CD4-positive, alpha-beta memory T cell (primary cell): Measurements from ENCODE around the gene KSR1. TPM values are rescaled to one million over a fixed set of nuclear protein-coding genes. Genes with fewer than 3 reads are reported as not detected.

Experiments used
- CTCF ChIA-PET: fragments of 350-600 bp; sonication (Branson Sonifier 250); formaldehyde crosslinking; loops from one replicate; lab custom pipeline; 2021; ENCODE audit warnings: inconsistent platforms; ENCODE audit not compliant: partially characterized antibody; lab: Charles Lee
- POLR2A ChIA-PET: fragments of 350-600 bp; sonication (Branson Sonifier 250); formaldehyde crosslinking; loops from one replicate; lab custom pipeline; 2021; ENCODE audit not compliant: partially characterized antibody; lab: Charles Lee
- DNase-seq, 5 donors: peaks; one replicate each; pipeline versions ENCODE4 v3.0.0 to v3.0.0-alpha.2; 2020 to 2022; ENCODE audit warnings: mixed read lengths in 1 of 5
- H3K27ac ChIP-seq: one replicate; pipeline ENCODE4 v1.7.0; 2013; ENCODE audit warnings: low read depth, low read length
- H3K27me3 ChIP-seq: 2 replicates; pipeline ENCODE4 v1.7.0; 2013; ENCODE audit warnings: mild to moderate bottlenecking, low read length, moderate library complexity; ENCODE audit not compliant: insufficient read depth
- H3K36me3 ChIP-seq: 2 replicates; pipeline ENCODE4 v1.7.0; 2013; ENCODE audit warnings: mild to moderate bottlenecking, low read length, moderate library complexity; ENCODE audit not compliant: insufficient read depth
- H3K4me1 ChIP-seq: 2 replicates; pipeline ENCODE4 v1.7.0; 2013; ENCODE audit warnings: mild to moderate bottlenecking, low read length, moderate library complexity; ENCODE audit not compliant: insufficient read depth
- H3K4me3 ChIP-seq, 2 donors: one replicate each; pipeline ENCODE4 v1.7.0; 2013; ENCODE audit warnings: low read length in 2 of 2, mild to moderate bottlenecking in 1 of 2
- H3K9me3 ChIP-seq, 2 donors: one replicate each; pipeline ENCODE4 v1.7.0; 2013; ENCODE audit warnings: low read length in 2 of 2, control low read depth in 1 of 2; ENCODE audit not compliant: control insufficient read depth in 1 of 2
- H3K27ac Mint-ChIP-seq, 7 donors: one replicate each; pipeline ENCODE4 v1.8.0; 2020 to 2021; ENCODE audit warnings: mixed read lengths in 7 of 7, mild to moderate bottlenecking in 6 of 7, inconsistent platforms in 3 of 7, moderate library complexity in 3 of 7
- H3K27me3 Mint-ChIP-seq, 2 donors: one replicate each; pipeline ENCODE4 v1.8.0; 2020 to 2021; ENCODE audit warnings: mixed read lengths in 2 of 2
- H3K36me3 Mint-ChIP-seq, 2 donors: one replicate each; pipeline ENCODE4 v1.8.0; 2020 to 2021; ENCODE audit warnings: mixed read lengths in 2 of 2, inconsistent platforms in 1 of 2, mild to moderate bottlenecking in 1 of 2
- H3K4me1 Mint-ChIP-seq, 4 donors: one replicate each; pipeline ENCODE4 v1.8.0; 2020 to 2021; ENCODE audit warnings: mixed read lengths in 4 of 4, mild to moderate bottlenecking in 1 of 4
- H3K4me3 Mint-ChIP-seq, 8 donors: one replicate each; pipeline ENCODE4 v1.8.0; 2020 to 2021; ENCODE audit warnings: mixed read lengths in 8 of 8, mild to moderate bottlenecking in 7 of 8, moderate library complexity in 6 of 8, inconsistent platforms in 3 of 8
- H3K9me3 Mint-ChIP-seq, 8 donors: one replicate each; pipeline ENCODE4 v1.8.0; 2020 to 2021; ENCODE audit warnings: mixed read lengths in 8 of 8, mild to moderate bottlenecking in 5 of 8, inconsistent platforms in 3 of 8, moderate library complexity in 1 of 8
- intact Hi-C: fragments of 100-400 bp; cut with micrococcal nuclease; formaldehyde crosslinking; loops from one replicate; pipeline ENCODE4 v1.15.1; 2023
- polyA plus RNA-seq, 2 donors: library from polyadenylated mRNA; unstranded; fragments of 300-500 nt; fragmentation: Illumina TruSeq; gene quantifications; one replicate each; pipeline ENCODE4 v1.2.3, GENCODE V29; 2021
- total RNA-seq, 2 experiments: library from RNA; stranded (reverse); gene quantifications; one replicate each; pipeline ENCODE4 v1.2.3, GENCODE V29; 2021

Gene KSR1
- total and polyA plus RNA-seq, 4 experiments from 2014 or later = 0.77 to 40.0 (median 18.7) TPM

- no peak overlapping the region for H3K27ac ChIP-seq
- no peak overlapping the region for H3K4me3 ChIP-seq
- H3K36me3 ChIP-seq = no peaks in the 10 kb centered on the region
- Mint-ChIP-seq H3K36me3 (peaks cover 0 to 4% of the 10 kb centered on the region in 2 donors), H3K4me3 (no peak overlapping the region), H3K9me3 (no peaks in the 10 kb centered on the region), H3K27me3 (no peaks in the 10 kb centered on the region), H3K4me1 (peaks cover 12 to 16% (median 13%) of the 10 kb centered on the region in 4 donors), H3K27ac (no peak overlapping the region)
- intact Hi-C loops = no loop called here
- DNase-seq = no peak
- ChIA-PET CTCF (interaction anchor here (1.1 to 2.7 kb wide), 3 partner anchors 15 to 34 kb away, joined by 3 to 10 read pairs (median 4); no protein-coding TSS in a partner anchor), POLR2A (no interaction called here)
- no peaks in the 10 kb centered on the region for H3K27me3 ChIP-seq
- H3K9me3 ChIP-seq = no peaks in the 10 kb centered on the region
- peaks cover 5% of the 10 kb centered on the region for H3K4me1 ChIP-seq
These were observed 112.0 kb downstream of the KSR1 start for GRCh38 chr17:27568216-27568615.

- no peaks in the 10 kb centered on the region for H3K9me3 ChIP-seq
- H3K9me3 Mint-ChIP-seq = no peaks in the 10 kb centered on the region
- DNase-seq = no peak
- peaks cover 7 to 11% (median 9%) of the 10 kb centered on the region in 4 donors for H3K4me1 Mint-ChIP-seq
- peaks cover 0 to 2% of the 10 kb centered on the region in 2 donors for H3K36me3 Mint-ChIP-seq
- intact Hi-C loops = no loop called here
- no peaks in the 10 kb centered on the region for H3K36me3 ChIP-seq
- ChIA-PET POLR2A (no interaction called here), CTCF (interaction anchor here (1.1 to 2.7 kb wide), 3 partner anchors 16 to 33 kb away, joined by 3 to 10 read pairs (median 4); no protein-coding TSS in a partner anchor)
- H3K27ac Mint-ChIP-seq = peak overlapping the region in 2 of 7 donors; percentile 23 to 53
- peaks cover 5% of the 10 kb centered on the region for H3K4me1 ChIP-seq
- H3K4me3 ChIP-seq = no peak overlapping the region
- no peak overlapping the region for H3K27ac ChIP-seq
- no peaks in the 10 kb centered on the region for H3K27me3 Mint-ChIP-seq
- H3K27me3 ChIP-seq = no peaks in the 10 kb centered on the region
- no peak overlapping the region for H3K4me3 Mint-ChIP-seq
These were observed 112.6 kb downstream of the KSR1 start for GRCh38 chr17:27568811-27569210.

DNA sequence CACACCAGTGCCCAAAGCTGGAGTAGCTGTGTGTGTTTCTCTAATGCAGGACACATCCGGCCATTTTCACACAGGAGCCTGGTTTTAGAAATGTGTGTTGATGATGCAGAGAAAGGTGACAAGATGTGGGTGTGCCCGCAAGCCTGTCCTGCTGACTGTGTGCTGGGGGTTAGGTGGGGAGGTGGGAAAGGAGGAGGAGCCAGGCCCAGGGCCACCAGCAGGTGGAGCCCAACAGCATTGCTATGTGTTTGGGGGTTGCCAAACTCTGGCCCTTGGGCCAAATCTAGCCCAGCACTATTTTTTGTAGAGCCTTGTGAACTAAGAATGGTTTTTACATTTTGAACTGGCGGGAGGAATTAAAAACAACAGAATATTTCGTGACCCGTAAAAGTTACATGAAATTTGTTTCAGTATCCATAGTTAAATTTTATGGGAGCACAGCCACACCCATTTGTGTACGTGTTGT lies 113.0 kb downstream of the KSR1 start:
- POLR2A ChIA-PET = no interaction called here
- peak; percentile 14 to 60 (median 20) for DNase-seq
- intact Hi-C loops = no loop called here

DNA sequence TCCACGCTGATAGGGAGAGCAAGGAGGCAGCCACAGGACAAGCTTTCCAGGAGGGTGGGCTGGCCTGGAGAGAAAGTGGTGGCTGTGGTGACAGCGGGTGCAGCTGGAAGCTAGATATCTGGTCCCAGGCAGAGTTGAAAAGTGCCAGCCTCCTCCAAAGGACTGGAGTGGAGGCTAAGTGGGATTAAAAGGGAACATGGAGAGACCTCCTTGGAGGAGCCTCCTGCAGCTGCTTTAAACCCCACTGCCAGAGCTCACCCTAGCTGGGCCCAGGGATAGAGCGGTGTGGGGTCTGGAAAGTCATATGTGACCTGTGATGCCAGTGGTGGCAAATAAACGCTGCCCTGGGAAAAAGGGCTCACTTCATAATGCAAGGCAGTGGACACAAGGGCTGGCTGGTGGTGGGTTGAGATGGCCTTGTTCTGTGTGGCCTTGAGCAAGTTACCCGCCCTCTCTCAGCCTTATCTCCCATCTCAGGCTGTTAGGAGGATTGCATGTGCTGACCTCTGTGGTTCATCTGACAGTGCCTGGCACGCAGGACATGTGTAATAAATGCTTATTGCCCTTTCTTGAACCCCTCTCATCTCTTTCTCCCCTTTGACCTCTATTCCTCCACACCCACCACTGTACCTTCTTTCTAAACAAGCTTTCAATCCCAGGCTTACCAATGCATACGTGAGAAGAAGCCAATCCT lies 113.8 kb downstream of the KSR1 start:
- intact Hi-C loops = no loop called here
- no peak for DNase-seq
- Histone ChIP-seq H3K27ac (no peak overlapping the region), H3K9me3 (no peaks in the 10 kb centered on the region), H3K27me3 (no peaks in the 10 kb centered on the region), H3K36me3 (no peaks in the 10 kb centered on the region), H3K4me3 (no peak overlapping the region), H3K4me1 (peaks cover 5% of the 10 kb centered on the region)
- peaks cover 7 to 11% (median 8%) of the 10 kb centered on the region in 4 donors for H3K4me1 Mint-ChIP-seq
- ChIA-PET POLR2A (no interaction called here), CTCF (no interaction called here)
- no peaks in the 10 kb centered on the region for H3K27me3 Mint-ChIP-seq
- peak overlapping the region in 2 of 7 donors; percentile 26 to 43 for H3K27ac Mint-ChIP-seq
- H3K9me3 Mint-ChIP-seq = no peaks in the 10 kb centered on the region
- H3K4me3 Mint-ChIP-seq = no peak overlapping the region
- peaks cover 0 to 2% of the 10 kb centered on the region in 2 donors for H3K36me3 Mint-ChIP-seq

More for the DNA sequence above, 113.0 kb downstream of the KSR1 start:
- peaks cover 8 to 12% (median 9%) of the 10 kb centered on the region in 4 donors for H3K4me1 Mint-ChIP-seq
- Histone ChIP-seq H3K27ac (no peak overlapping the region), H3K4me1 (peaks cover 5% of the 10 kb centered on the region), H3K4me3 (no peak overlapping the region), H3K27me3 (no peaks in the 10 kb centered on the region), H3K36me3 (no peaks in the 10 kb centered on the region), H3K9me3 (no peaks in the 10 kb centered on the region)
- peaks cover 0 to 2% of the 10 kb centered on the region in 2 donors for H3K36me3 Mint-ChIP-seq
- H3K27ac Mint-ChIP-seq = peak overlapping the region in 3 of 7 donors; percentile 12 to 53 (median 42)
- H3K9me3 Mint-ChIP-seq = no peaks in the 10 kb centered on the region
- H3K4me3 Mint-ChIP-seq = no peak overlapping the region
- H3K27me3 Mint-ChIP-seq = no peaks in the 10 kb centered on the region
- CTCF ChIA-PET = interaction anchor here (1.7 kb wide), 1 partner anchor 33 kb away, joined by 4 read pairs; no protein-coding TSS in a partner anchor

GRCh38 chr17:27570578-27570914 lies 114.3 kb downstream of the KSR1 start:
- no peak overlapping the region for H3K27ac ChIP-seq
- H3K36me3 Mint-ChIP-seq = peaks cover 0 to 2% of the 10 kb centered on the region in 2 donors
- intact Hi-C loops = no loop called here

GRCh38 chr17:27571563-27572352 lies 115.5 kb downstream of the KSR1 start:
- no peaks in the 10 kb centered on the region for H3K27me3 ChIP-seq
- H3K9me3 ChIP-seq = no peaks in the 10 kb centered on the region
- peaks cover 9 to 16% (median 11%) of the 10 kb centered on the region in 4 donors for H3K4me1 Mint-ChIP-seq
- H3K4me3 Mint-ChIP-seq = no peak overlapping the region
- H3K27me3 Mint-ChIP-seq = no peaks in the 10 kb centered on the region
- no peaks in the 10 kb centered on the region for H3K36me3 ChIP-seq
- no peak overlapping the region for H3K27ac ChIP-seq
- H3K27ac Mint-ChIP-seq = peak overlapping the region in 2 of 7 donors; percentile 43 to 58
- H3K4me1 ChIP-seq = peaks cover 5% of the 10 kb centered on the region
- ChIA-PET POLR2A (no interaction called here), CTCF (no interaction called here)
- DNase-seq = no peak
- H3K9me3 Mint-ChIP-seq = no peaks in the 10 kb centered on the region
- intact Hi-C loops = no loop called here
- no peak overlapping the region for H3K4me3 ChIP-seq
- peaks cover 4 to 6% of the 10 kb centered on the region in 2 donors for H3K36me3 Mint-ChIP-seq

More at GRCh38 chr17:27570578-27570914, 114.3 kb downstream of the KSR1 start:
- Mint-ChIP-seq H3K27me3 (no peaks in the 10 kb centered on the region), H3K4me3 (no peak overlapping the region), H3K4me1 (peaks cover 7 to 11% (median 8%) of the 10 kb centered on the region in 4 donors), H3K27ac (no peak overlapping the region), H3K9me3 (no peaks in the 10 kb centered on the region)
- no peak overlapping the region for H3K4me3 ChIP-seq
- H3K9me3 ChIP-seq = no peaks in the 10 kb centered on the region
- no peaks in the 10 kb centered on the region for H3K27me3 ChIP-seq
- CTCF ChIA-PET = no interaction called here
- H3K36me3 ChIP-seq = no peaks in the 10 kb centered on the region
- DNase-seq = no peak
- POLR2A ChIA-PET = no interaction called here
- H3K4me1 ChIP-seq = peaks cover 5% of the 10 kb centered on the region

GRCh38 chr17:27572665-27573064 lies 116.4 kb downstream of the KSR1 start:
- no peaks in the 10 kb centered on the region for H3K27me3 Mint-ChIP-seq
- intact Hi-C loops = no loop called here
- peak overlapping the region in 1 of 7 donors; percentile 37 for H3K27ac Mint-ChIP-seq

More at GRCh38 chr17:27572665-27573064, 116.4 kb downstream of the KSR1 start:
- no peaks in the 10 kb centered on the region for H3K9me3 ChIP-seq
- ChIA-PET POLR2A (no interaction called here), CTCF (no interaction called here)
- Mint-ChIP-seq H3K4me3 (no peak overlapping the region), H3K9me3 (no peaks in the 10 kb centered on the region), H3K36me3 (peaks cover 6% of the 10 kb centered on the region in 2 donors), H3K4me1 (peaks cover 10 to 16% (median 11%) of the 10 kb centered on the region in 4 donors)
- no peak overlapping the region for H3K27ac ChIP-seq
- H3K36me3 ChIP-seq = no peaks in the 10 kb centered on the region
- peaks cover 5% of the 10 kb centered on the region for H3K4me1 ChIP-seq
- no peaks in the 10 kb centered on the region for H3K27me3 ChIP-seq
- H3K4me3 ChIP-seq = no peak overlapping the region
- DNase-seq = no peak
